ENCODE measurements around the gene BID. TPM values are rescaled to one million over a fixed set of nuclear protein-coding genes. Genes with fewer than 3 reads are reported as not detected.
"Not testable (repeated sequence)": the region's sequence is repeated elsewhere in the genome, so short reads cannot be mapped to it uniquely, and the experiment has no call there.

Gene BID
- total RNA-seq, 2 experiments from 2014 or later = 19.6 to 22.0 TPM

- H3K27me3 Mint-ChIP-seq = no peaks in the 10 kb centered on the region
- no peak overlapping the region for H3K27ac Mint-ChIP-seq
- H3K4me1 Mint-ChIP-seq = peaks cover 7% of the 10 kb centered on the region
- no peak overlapping the region for H3K4me3 Mint-ChIP-seq
- no peak for DNase-seq
- peaks cover 8% of the 10 kb centered on the region for H3K36me3 Mint-ChIP-seq
- H3K9me3 Mint-ChIP-seq = no peaks in the 10 kb centered on the region
Measured at GRCh38 chr22:17699696-17700340, 74.5 kb downstream of the BID start.

- Mint-ChIP-seq H3K36me3 (peaks cover 6% of the 10 kb centered on the region), H3K4me3 (no peak overlapping the region), H3K27me3 (no peaks in the 10 kb centered on the region), H3K9me3 (no peaks in the 10 kb centered on the region), H3K4me1 (peaks cover 7% of the 10 kb centered on the region), H3K27ac (no peak overlapping the region)
- DNase-seq = no peak
Measured at GRCh38 chr22:17698948-17699347, 75.3 kb downstream of the BID start.

DNA sequence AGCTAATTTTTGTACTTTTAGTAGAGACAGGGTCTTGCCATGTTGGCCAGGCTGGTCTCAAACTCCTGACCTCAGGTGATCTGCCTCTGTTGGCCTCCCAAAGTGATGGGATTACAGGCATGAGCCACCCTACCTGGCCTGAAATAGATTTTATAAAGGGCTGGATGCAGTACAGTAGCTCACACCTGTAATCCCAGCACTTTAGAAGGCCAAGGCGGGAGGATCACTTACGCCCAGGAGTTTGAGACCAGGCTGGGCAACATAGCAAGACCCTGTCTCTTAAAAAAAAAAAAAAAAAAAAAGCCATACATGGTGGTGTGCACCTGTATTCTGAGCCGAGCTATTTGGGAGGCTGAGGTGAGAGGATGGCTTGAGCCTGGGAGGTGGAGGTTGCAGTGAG is 76.0 kb downstream of the BID start:
- H3K27me3 Mint-ChIP-seq, H3K27ac Mint-ChIP-seq, H3K36me3 Mint-ChIP-seq, H3K9me3 Mint-ChIP-seq, H3K4me1 Mint-ChIP-seq, H3K4me3 Mint-ChIP-seq, DNase-seq: not testable (repeated sequence)

GRCh38 chr22:17697196-17697595 is 77.1 kb downstream of the BID start:
- H3K4me3 Mint-ChIP-seq, H3K36me3 Mint-ChIP-seq, H3K27ac Mint-ChIP-seq, DNase-seq, H3K27me3 Mint-ChIP-seq, H3K4me1 Mint-ChIP-seq, H3K9me3 Mint-ChIP-seq: not testable (repeated sequence)

GRCh38 chr22:17695986-17696385 is 78.3 kb downstream of the BID start:
- no peaks in the 10 kb centered on the region for H3K9me3 Mint-ChIP-seq

GRCh38 chr22:17694752-17695151 is 79.5 kb downstream of the BID start:
- H3K27me3 Mint-ChIP-seq = no peaks in the 10 kb centered on the region
- H3K27ac Mint-ChIP-seq = no peak overlapping the region
- H3K9me3 Mint-ChIP-seq = no peaks in the 10 kb centered on the region
- DNase-seq = no peak
- H3K4me1 Mint-ChIP-seq = peaks cover 7% of the 10 kb centered on the region
- H3K36me3 Mint-ChIP-seq = peaks cover 5% of the 10 kb centered on the region
- H3K4me3 Mint-ChIP-seq = no peak overlapping the region

More at GRCh38 chr22:17695986-17696385, 78.3 kb downstream of the BID start:
- peaks cover 5% of the 10 kb centered on the region for H3K36me3 Mint-ChIP-seq
- H3K27me3 Mint-ChIP-seq = no peaks in the 10 kb centered on the region
- DNase-seq = no peak
- no peak overlapping the region for H3K27ac Mint-ChIP-seq
- no peak overlapping the region for H3K4me3 Mint-ChIP-seq
- H3K4me1 Mint-ChIP-seq = peaks cover 7% of the 10 kb centered on the region

DNA sequence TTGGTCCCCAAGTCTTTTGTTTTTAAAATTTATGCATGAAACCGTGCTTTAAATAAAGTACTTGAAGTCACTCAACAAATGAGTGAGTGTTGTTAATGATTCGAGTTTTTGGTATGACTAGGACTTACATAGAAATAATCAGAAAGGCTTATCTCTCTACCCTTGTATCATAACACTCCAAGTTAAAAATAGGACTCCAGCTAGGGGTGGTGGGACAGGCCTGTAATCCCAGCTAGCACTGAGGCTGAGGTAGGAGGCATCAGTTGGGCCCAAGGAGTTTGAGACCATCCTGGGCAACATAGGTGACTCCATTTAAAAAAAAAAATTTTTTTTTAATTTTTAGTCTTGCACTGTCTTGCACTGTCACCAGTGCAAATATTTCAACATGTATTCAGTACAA is 80.1 kb downstream of the BID start:
- Mint-ChIP-seq H3K27me3 (no peaks in the 10 kb centered on the region), H3K27ac (no peak overlapping the region), H3K4me3 (no peak overlapping the region), H3K4me1 (peaks cover 7% of the 10 kb centered on the region), H3K36me3 (peaks cover 5% of the 10 kb centered on the region), H3K9me3 (no peaks in the 10 kb centered on the region)
- DNase-seq = no peak

DNA sequence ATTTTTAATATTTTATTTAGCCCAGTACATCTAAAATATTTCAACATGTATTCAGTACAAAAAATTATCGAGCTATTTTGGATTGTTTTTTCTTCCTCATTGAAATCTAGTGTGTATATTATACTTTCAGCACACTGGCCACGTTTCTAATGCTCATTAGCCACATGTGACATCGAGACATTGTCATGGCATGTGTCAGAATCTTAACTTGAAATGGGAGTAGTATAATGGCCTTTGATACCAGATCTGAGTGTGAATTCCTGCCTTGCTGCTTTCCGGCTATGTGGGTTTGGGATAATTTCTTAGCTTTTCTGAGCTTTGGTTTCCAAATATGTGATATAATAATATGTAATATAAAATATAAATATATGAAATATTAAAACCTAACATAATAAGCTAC is 81.4 kb downstream of the BID start:
- no peaks in the 10 kb centered on the region for H3K9me3 Mint-ChIP-seq
- no peak overlapping the region for H3K4me3 Mint-ChIP-seq
- H3K27me3 Mint-ChIP-seq = no peaks in the 10 kb centered on the region
- peaks cover 3% of the 10 kb centered on the region for H3K4me1 Mint-ChIP-seq
- H3K36me3 Mint-ChIP-seq = peaks cover 5% of the 10 kb centered on the region
- no peak for DNase-seq
- H3K27ac Mint-ChIP-seq = no peak overlapping the region

DNA sequence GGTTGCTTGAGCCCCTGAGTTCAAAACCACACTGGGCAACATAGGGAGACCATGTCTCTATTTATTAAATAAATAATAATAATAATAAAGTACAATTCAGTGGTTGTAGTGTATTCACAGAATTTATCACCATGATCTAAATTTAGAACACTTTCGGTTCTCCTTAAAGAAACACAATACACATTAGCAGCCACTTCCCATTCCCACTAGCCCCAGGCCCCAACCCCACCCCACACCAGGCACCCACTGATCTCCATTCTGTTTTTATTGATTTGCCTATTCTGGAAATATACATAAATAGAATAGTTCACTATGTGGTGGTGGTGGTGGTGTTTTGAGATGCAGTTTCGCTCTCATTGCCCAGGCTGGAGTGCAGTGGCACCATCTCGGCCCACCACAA is 90.0 kb downstream of the BID start:
- Mint-ChIP-seq H3K4me1 (peaks cover 2% of the 10 kb centered on the region), H3K27me3 (no peaks in the 10 kb centered on the region), H3K36me3 (peaks cover 4% of the 10 kb centered on the region), H3K9me3 (no peaks in the 10 kb centered on the region), H3K27ac (no peak overlapping the region), H3K4me3 (no peak overlapping the region)
- no peak for DNase-seq

Other genes starting within 250 kb of the BID start
- not detected for gene SLC25A18, start 211.0 kb downstream of the BID start, total RNA-seq
- gene ATP6V1E1, start 145.7 kb downstream of the BID start, total RNA-seq = 10 to 100 TPM; 78.7 to 82.1 TPM
- gene BCL2L13, start 135.7 kb downstream of the BID start, total RNA-seq = 10 to 100 TPM; 35.3 to 38.0 TPM